ENCODE measurements around the gene PRAMEF20.

PRAMEF20 gene

GRCh38 chr1:13456904-13457532, 46.8 kb downstream of the PRAMEF20 start:
- no peak for TF ChIP-seq CTCF (conservative IDR thresholded peaks at IDR 0.05; ENCODE audit: low read depth, low read length)
- DNase-seq (ENCODE audit: low read depth), result no peak
- no peak overlapping the region for H3K4me3 ChIP-seq (ENCODE audit: low read depth, low read length)

GRCh38 chr1:13461977-13462376, 51.7 kb downstream of the PRAMEF20 start:
- no peak for TF ChIP-seq CTCF (conservative IDR thresholded peaks at IDR 0.05; ENCODE audit: low read depth, low read length)
- no peak for DNase-seq (ENCODE audit: low read depth)
- H3K4me3 ChIP-seq (ENCODE audit: low read depth, low read length), result no peak overlapping the region

- H3K4me3 ChIP-seq (ENCODE audit: low read depth, low read length), result no peak overlapping the region
- TF ChIP-seq CTCF (conservative IDR thresholded peaks at IDR 0.05; ENCODE audit: low read depth, low read length), result no peak
- no peak for DNase-seq (ENCODE audit: low read depth)
Observed at GRCh38 chr1:13462682-13463081, 52.4 kb downstream of the PRAMEF20 start.

- H3K4me3 ChIP-seq (ENCODE audit: low read depth, low read length), result no peak overlapping the region
- no peak for DNase-seq (ENCODE audit: low read depth)
- TF ChIP-seq CTCF (conservative IDR thresholded peaks at IDR 0.05; ENCODE audit: low read depth, low read length), result no peak
Observed at GRCh38 chr1:13465515-13465914, 55.3 kb downstream of the PRAMEF20 start.

- DNase-seq (ENCODE audit: low read depth), result peak; percentile 1
- H3K4me3 ChIP-seq (ENCODE audit: low read depth, low read length), result no peak overlapping the region
- TF ChIP-seq CTCF (conservative IDR thresholded peaks at IDR 0.05; ENCODE audit: low read depth, low read length), result no peak
Observed at GRCh38 chr1:13469343-13469742, 59.1 kb downstream of the PRAMEF20 start.

All from choroid plexus epithelial cell (primary cell).